IgD-negative memory B cell (primary cell): ENCODE measurements around the gene FAM124B. TPM values are rescaled to one million over a fixed set of nuclear protein-coding genes. Genes with fewer than 3 reads are reported as not detected.
A peak's percentile ranks its signal among the peaks of the same experiment; 100 is the strongest.

Experiments used
- H3K27ac Mint-ChIP-seq, 3 donors: one replicate each; pipeline ENCODE4 v1.8.0; 2020 to 2022; ENCODE audit warnings: mild to moderate bottlenecking in 3 of 3, mixed read lengths in 3 of 3, moderate library complexity in 1 of 3
- H3K27me3 Mint-ChIP-seq: one replicate; pipeline ENCODE4 v1.8.0; 2021; ENCODE audit warnings: mixed read lengths
- H3K36me3 Mint-ChIP-seq: one replicate; pipeline ENCODE4 v1.8.0; 2020; ENCODE audit warnings: mild to moderate bottlenecking, mixed read lengths
- H3K4me1 Mint-ChIP-seq, 3 donors: one replicate each; pipeline ENCODE4 v1.8.0; 2020 to 2022; ENCODE audit warnings: mixed read lengths in 3 of 3, mild to moderate bottlenecking in 1 of 3
- H3K4me3 Mint-ChIP-seq, 4 donors: one replicate each; pipeline ENCODE4 v1.8.0; 2020 to 2022; ENCODE audit warnings: mild to moderate bottlenecking in 4 of 4, mixed read lengths in 4 of 4, moderate library complexity in 3 of 4
- H3K9me3 Mint-ChIP-seq, 3 donors: one replicate each; pipeline ENCODE4 v1.8.0; 2020 to 2021; ENCODE audit warnings: mixed read lengths in 3 of 3, mild to moderate bottlenecking in 1 of 3
- polyA plus RNA-seq: library from polyadenylated mRNA; unstranded; fragments of 300-500 nt; fragmentation: Illumina TruSeq; gene quantifications from one replicate; pipeline ENCODE4 v1.2.3, GENCODE V29; 2021

Gene FAM124B
- polyA plus RNA-seq, 1 donor from 2014 or later: not detected

DNA sequence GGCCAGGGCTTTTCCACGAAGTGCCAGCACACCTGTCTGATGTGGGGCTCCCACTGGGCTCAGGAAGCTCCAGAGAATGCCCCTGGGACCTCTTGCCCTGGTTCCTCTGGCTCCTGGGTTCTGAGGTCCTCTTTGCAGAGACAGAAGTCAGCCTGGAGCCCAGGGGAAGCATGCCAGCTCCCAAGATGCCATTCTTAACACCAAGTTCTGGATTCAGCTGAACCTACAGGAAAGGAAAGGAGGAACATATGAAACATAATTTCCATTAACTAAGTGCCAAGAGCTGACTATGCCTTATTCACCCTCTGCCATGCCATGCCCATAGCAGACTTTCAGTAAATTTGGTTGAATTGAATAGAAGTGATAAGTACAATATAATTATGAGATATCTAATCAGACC, 21.9 kb downstream of the FAM124B start:
- H3K9me3 Mint-ChIP-seq: no peaks in the 10 kb centered on the region
- no peak overlapping the region for H3K4me3 Mint-ChIP-seq
- H3K27ac Mint-ChIP-seq: no peak overlapping the region
- H3K4me1 Mint-ChIP-seq: peaks cover 6 to 8% (median 7%) of the 10 kb centered on the region in 3 donors
- no peaks in the 10 kb centered on the region for H3K27me3 Mint-ChIP-seq
- peaks cover 1% of the 10 kb centered on the region for H3K36me3 Mint-ChIP-seq

DNA sequence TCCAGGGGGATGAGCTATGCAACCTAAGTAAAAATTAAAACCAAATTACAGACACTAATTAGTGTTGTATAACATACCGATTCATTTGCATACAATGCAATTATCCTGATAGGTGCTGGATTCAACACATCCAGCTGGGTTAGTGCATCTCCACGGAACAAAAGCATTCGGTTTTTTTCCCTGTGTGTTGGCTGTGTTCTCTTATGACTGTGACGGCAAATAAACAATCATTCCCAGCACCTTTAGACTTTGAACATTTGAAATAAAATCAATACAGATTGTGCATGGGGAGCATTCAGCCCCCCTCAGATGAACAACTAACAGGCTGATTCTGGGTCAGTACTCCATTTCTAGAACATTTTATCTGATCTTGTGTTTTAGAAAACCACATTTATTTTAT, 22.7 kb downstream of the FAM124B start:
- H3K36me3 Mint-ChIP-seq: peaks cover 1% of the 10 kb centered on the region
- H3K4me1 Mint-ChIP-seq: peaks cover 6 to 8% (median 7%) of the 10 kb centered on the region in 3 donors
- H3K4me3 Mint-ChIP-seq: no peak overlapping the region
- no peak overlapping the region for H3K27ac Mint-ChIP-seq
- no peaks in the 10 kb centered on the region for H3K27me3 Mint-ChIP-seq
- no peaks in the 10 kb centered on the region for H3K9me3 Mint-ChIP-seq

DNA sequence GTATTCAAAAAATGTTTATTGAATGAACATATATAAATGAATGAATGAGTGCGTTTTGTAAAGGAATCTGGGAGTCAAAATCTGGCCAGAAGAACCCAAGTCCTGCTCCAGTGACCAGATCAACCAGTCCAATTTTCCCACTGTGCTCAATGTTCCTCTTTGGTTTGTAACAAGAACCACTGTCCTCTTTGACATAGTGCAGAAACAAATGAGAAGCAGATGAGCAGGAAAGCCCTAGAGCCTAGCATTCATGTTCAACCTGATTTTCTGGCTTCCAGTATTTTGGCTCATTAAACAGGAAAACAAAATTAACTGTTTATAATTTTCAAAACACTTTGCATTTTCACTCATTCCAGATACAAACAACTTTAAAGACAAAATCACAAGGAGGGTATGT, 23.2 kb downstream of the FAM124B start:
- Mint-ChIP-seq H3K36me3 (peaks cover 1% of the 10 kb centered on the region), H3K4me3 (no peak overlapping the region)

DNA sequence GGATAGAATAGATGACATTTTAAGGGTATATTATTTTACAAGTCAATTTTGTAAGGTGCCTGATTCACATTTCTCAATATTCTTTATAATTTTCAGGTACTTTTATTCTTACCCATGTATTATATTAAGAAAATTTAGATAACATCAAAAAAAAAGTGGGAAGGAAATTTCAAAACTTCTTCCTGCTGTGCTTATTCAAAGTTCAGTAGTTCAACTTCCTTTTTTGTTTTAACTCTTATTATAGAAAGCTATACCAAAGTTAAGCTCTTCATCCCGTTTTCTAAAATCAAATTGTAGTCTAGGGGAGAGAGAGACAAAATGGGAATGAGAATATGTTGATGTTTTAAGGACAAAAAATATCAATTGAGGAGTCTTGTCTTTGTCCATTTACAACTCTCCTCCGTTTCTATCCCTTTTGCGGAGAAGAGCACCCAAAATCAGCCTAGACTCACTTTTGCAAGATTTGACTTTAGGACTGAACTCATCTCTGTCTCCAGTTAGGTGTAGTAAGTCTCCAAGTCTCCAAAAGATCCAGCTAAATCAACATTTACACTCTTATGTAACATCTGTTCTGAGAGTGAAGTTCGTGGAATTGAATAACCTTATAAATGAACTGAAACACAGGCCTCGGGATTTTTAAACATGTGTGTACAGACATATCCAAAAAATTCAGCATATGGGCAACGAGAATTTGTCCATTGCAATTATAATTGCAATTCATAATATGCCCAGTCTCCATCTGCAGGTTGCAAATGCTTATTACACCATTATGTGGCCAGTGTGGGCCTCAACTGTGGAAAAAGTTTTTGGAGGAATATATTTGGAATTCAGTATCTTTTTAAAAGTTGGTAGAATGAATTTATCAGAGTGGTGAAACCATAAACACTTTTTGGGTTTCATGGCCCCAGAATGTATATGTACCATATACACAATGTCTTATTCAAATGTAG, 23.9 kb downstream of the FAM124B start:
- H3K27ac Mint-ChIP-seq: no peak overlapping the region
- no peaks in the 10 kb centered on the region for H3K9me3 Mint-ChIP-seq
- no peaks in the 10 kb centered on the region for H3K27me3 Mint-ChIP-seq
- H3K4me1 Mint-ChIP-seq: peaks cover 6 to 8% (median 7%) of the 10 kb centered on the region in 3 donors
- H3K4me3 Mint-ChIP-seq: no peak overlapping the region
- peaks cover 1% of the 10 kb centered on the region for H3K36me3 Mint-ChIP-seq

More for the DNA sequence above, 23.2 kb downstream of the FAM124B start:
- Mint-ChIP-seq H3K4me1 (peaks cover 6 to 8% (median 7%) of the 10 kb centered on the region in 3 donors), H3K27ac (no peak overlapping the region), H3K9me3 (no peaks in the 10 kb centered on the region), H3K27me3 (no peaks in the 10 kb centered on the region)

DNA sequence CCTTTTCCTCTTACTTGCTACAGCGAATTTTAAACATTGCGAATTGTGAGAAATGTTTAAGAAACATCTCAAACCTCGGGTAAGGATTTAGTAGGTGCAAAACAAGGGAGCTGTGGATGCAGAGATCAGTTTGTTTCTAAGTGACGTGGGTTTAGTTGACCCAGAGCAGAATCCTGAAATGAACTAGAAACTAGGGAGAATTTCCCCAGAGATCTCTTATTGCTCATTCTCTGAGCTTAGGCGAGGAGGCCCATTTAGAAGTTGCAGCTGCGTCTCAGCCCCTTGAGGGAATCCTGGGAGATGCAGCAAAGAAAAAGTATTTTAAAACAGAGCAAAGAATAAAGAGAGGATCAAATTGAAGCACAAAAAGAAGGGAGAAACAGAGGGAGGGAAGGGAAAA, 29.3 kb downstream of the FAM124B start:
- peaks cover under 1 to 3% (median 2%) of the 10 kb centered on the region in 3 donors for H3K4me1 Mint-ChIP-seq
- H3K36me3 Mint-ChIP-seq: peaks cover 2% of the 10 kb centered on the region
- peaks cover 2% of the 10 kb centered on the region for H3K27me3 Mint-ChIP-seq
- no peak overlapping the region for H3K27ac Mint-ChIP-seq
- H3K4me3 Mint-ChIP-seq: no peak overlapping the region
- H3K9me3 Mint-ChIP-seq: peaks cover 0 to 6% (median 0%) of the 10 kb centered on the region in 3 donors

DNA sequence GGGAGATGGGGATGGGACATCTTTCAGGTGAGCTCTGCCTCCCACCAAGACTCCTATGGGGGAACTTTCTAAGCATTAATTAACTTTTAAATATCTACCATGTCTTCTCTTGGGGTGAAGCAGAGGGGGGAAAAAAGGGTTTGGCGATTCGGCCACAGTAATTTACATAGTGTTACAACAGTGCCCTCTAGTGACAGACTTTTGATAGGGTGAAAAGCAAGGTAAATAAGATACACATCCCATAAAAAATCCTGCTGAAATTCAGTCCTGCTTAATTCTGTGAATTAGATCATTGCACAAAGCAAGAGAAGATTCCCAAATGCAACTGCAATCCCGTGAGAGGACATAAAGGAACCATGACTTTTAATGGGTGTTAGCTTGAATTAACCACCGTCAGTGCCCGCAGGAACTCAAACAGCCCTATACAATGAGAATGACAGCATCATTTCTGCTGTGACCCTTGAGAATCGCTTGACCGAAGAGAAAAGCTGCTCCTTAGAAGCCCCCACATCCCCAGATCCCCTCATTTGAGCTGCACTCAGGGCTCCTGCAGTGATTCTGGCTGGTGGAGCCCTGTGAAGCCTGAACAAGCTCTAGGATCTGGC, 32.8 kb downstream of the FAM124B start:
- Mint-ChIP-seq H3K9me3 (peaks cover 0 to 6% (median 0%) of the 10 kb centered on the region in 3 donors), H3K36me3 (peaks cover 4% of the 10 kb centered on the region), H3K4me1 (peaks cover 0 to 2% (median 0%) of the 10 kb centered on the region in 3 donors), H3K27ac (no peak overlapping the region), H3K4me3 (no peak overlapping the region), H3K27me3 (peaks cover 2% of the 10 kb centered on the region)

DNA sequence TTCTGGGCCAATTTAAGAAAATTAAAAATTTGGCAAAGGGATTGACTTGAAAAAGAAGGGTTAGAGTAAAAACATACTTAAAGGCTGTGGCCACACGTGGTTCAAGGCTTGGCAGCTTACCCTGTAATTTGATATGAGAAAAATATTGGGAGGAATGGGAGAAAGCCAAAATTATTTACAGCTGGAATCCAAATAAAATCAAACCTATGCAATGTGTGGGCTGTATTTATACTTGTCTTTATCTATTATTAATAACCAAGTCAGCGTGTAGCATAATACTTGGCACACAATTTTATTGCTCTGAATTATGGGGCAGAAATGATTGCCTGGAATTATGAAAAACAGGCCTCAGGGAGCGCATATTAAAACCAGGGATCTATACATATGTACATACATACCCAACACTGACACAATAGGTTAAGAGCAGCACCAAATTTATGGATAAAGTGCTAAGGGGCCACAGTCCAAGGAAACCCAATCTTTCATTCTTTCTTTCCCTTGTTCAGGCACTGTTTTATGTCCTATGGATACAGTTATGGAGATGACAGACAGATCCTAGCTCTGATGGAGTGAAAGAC, 35.6 kb downstream of the FAM124B start:
- Mint-ChIP-seq H3K27ac (no peak overlapping the region), H3K27me3 (peaks cover 2% of the 10 kb centered on the region), H3K4me1 (peaks cover 0 to 2% (median 0%) of the 10 kb centered on the region in 3 donors), H3K4me3 (no peak overlapping the region), H3K36me3 (peaks cover 4% of the 10 kb centered on the region), H3K9me3 (peaks cover 0 to 6% (median 0%) of the 10 kb centered on the region in 3 donors)

DNA sequence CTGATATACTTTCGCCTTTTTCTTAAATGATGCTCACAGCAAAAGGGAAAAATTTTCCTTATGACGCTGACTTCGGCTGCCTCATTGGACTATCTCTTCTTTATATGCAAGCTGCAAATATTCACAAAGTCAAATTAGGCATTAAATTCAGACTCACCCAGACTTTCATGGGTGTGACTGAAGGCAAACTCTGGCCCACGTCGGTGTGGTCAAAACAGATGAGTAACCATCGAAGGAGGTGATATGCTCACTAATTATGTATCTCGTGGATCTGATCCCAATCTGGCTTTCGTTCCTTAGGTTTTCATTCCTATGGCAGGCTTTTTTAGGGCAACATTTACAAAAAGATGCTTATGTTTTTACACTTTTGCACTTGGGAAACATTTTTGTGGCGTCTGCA, 36.6 kb downstream of the FAM124B start:
- Mint-ChIP-seq H3K4me3 (no peak overlapping the region), H3K27me3 (peaks cover 2% of the 10 kb centered on the region), H3K9me3 (peaks cover 0 to 4% (median 0%) of the 10 kb centered on the region in 3 donors), H3K4me1 (peaks cover 0 to 2% (median 0%) of the 10 kb centered on the region in 3 donors), H3K27ac (no peak overlapping the region), H3K36me3 (peaks cover 4% of the 10 kb centered on the region)

DNA sequence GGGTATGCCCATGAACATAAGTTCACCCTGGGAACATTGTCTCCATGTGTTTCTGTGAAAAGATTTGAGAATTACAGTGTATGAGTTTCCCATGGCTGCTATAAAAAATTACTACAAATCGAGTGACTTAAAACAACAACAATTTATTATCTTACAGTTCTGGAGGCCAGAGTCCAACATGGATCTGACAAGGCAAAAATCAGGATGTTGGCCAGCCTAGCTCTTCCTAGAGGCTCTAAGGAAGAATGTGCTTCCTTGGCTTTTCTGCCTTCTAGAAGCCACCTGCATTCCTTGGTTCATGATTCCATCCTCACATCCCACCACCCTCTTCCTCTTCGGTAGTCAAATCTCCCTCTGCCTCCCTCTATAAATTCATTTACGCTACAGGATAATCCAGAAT, 38.6 kb downstream of the FAM124B start:
- peaks cover 1% of the 10 kb centered on the region for H3K36me3 Mint-ChIP-seq
- H3K9me3 Mint-ChIP-seq: no peaks in the 10 kb centered on the region
- H3K4me3 Mint-ChIP-seq: no peak overlapping the region
- H3K27me3 Mint-ChIP-seq: no peaks in the 10 kb centered on the region
- peaks cover 0 to 2% (median 0%) of the 10 kb centered on the region in 3 donors for H3K4me1 Mint-ChIP-seq
- H3K27ac Mint-ChIP-seq: no peak overlapping the region

DNA sequence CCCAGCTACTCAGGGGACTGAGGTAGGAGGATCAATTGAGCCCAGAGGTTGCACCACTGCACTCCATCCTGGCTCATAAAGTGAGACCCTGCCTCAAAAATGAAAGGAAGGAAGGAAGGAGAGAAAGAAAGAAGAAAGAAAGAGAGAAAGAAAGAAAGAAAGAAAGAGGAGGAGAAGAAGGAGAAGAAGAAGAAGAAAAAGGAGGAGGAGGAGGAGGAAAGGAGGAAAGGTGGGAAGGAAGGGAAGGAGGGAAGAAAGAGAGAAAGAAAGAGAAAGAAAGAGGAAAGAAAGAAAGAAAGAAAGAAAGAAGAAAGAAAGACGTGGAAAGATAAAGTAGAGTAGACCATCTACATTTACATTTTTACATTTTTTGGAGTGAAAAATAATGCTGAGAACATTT, 39.8 kb downstream of the FAM124B start:
- Mint-ChIP-seq H3K4me1 (no peaks in the 10 kb centered on the region), H3K27me3 (no peaks in the 10 kb centered on the region), H3K9me3 (no peaks in the 10 kb centered on the region), H3K27ac (no peak overlapping the region), H3K4me3 (no peak overlapping the region), H3K36me3 (no peaks in the 10 kb centered on the region)

DNA sequence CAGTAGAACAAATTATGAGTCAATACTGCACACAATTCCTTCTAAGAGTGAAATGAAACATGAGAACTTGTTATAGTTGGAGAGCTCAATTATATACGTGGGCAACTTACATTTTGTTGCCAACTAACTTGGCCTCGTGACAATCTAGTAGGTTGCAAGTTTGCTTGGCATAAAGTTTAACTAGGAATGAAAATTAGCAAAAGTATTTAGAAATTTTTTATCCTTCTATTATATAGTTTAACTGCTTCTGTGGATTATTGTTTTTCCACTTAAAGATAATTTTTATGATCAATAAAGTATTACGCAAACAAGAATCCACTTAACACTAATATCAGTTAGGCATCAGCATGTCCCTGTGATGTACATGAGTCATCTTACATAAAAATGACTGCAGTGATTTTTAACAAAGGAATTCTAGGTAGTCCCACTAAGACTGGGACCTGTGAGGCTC, 41.1 kb downstream of the FAM124B start:
- H3K27me3 Mint-ChIP-seq: no peaks in the 10 kb centered on the region
- no peaks in the 10 kb centered on the region for H3K4me1 Mint-ChIP-seq
- H3K4me3 Mint-ChIP-seq: no peak overlapping the region
- H3K36me3 Mint-ChIP-seq: no peaks in the 10 kb centered on the region
- no peak overlapping the region for H3K27ac Mint-ChIP-seq
- H3K9me3 Mint-ChIP-seq: no peaks in the 10 kb centered on the region

DNA sequence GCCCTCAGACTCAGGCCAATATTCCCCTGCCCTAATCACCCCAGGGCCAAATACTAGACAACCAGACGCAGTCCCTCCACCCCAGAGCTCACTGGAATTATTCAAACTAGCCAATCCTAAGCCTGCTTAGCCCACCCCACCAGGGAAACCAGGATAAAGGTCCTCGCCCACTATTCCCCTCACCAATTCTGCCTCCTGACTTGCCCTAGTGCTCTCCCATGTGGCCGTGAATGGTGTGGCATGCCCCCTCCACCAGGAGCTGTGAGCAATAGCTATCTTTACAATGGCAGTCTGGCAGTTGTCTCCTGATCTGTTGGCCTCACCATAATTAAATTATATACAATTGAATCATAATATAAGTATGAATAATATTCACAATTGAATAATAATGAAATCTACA, 42.3 kb downstream of the FAM124B start:
- no peaks in the 10 kb centered on the region for H3K36me3 Mint-ChIP-seq
- no peak overlapping the region for H3K4me3 Mint-ChIP-seq
- no peaks in the 10 kb centered on the region for H3K4me1 Mint-ChIP-seq
- H3K27ac Mint-ChIP-seq: no peak overlapping the region
- peaks cover 2% of the 10 kb centered on the region for H3K27me3 Mint-ChIP-seq
- no peaks in the 10 kb centered on the region for H3K9me3 Mint-ChIP-seq

DNA sequence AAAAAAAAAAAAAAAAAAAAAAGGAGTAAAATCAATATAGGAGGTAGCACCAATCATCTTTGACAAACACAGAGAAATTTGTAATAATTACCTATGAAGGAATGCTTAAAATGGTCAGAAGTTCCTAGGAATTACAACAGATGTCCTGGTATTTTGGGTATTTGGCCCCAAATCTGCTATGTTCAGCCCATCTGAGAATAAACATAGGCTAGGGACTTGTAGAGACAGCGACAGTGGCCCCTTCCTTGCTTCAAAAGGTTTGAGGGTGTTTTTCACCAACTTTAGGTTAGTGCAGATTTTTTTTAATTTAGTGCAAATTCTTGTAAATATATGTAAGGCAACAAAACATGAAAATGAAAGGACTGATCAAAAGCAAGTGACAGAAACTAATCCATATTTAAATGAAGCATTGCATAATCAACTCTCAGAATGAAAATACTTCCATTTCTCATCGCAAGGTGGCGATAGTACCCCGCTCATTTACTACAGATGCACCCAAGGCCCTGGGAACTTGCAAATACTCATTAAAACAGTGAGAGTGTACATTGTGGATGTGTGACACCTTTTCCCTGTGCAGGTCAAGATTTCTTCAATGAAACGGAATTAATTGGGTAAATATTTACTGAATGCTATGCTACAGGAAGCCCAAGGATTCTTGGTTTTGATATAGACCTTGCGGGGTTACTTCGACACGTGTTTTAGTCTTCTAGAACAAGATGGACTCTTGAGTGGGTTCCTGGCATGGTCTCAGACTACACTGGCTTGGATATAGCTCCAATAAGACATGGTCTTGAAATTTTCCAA, 44.6 kb downstream of the FAM124B start:
- H3K36me3 Mint-ChIP-seq: no peaks in the 10 kb centered on the region
- peaks cover 3% of the 10 kb centered on the region for H3K27me3 Mint-ChIP-seq
- no peak overlapping the region for H3K27ac Mint-ChIP-seq
- no peaks in the 10 kb centered on the region for H3K9me3 Mint-ChIP-seq
- H3K4me3 Mint-ChIP-seq: no peak overlapping the region
- no peaks in the 10 kb centered on the region for H3K4me1 Mint-ChIP-seq

DNA sequence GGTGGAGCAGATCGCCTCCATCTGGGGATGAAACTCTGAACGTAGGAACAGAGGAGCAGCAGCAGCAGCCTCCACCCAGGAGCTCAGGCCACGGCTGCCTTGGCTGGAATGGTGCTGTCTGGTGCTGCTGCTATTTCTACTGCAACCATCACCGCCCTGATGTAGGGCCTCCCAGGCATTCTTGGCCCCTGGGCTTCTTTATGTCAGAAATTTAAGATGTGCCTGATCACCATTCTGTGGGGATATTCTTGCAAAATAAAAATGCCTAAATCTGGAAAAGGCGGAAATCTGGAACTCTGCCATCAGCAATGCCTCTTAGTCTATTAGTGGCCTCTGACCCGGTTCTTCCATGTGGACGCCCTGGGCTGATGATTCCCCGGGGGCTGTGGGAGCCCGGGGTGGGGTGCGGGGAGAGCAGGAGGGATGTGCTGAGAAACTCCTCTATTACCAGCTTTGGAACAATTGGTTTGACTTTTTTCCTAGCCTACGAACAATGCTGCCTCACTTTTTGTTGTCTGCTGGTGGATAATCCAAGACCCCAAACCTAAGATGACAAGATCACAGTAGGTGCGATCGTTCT, 47.2 kb downstream of the FAM124B start:
- Mint-ChIP-seq H3K4me3 (no peak overlapping the region), H3K4me1 (no peaks in the 10 kb centered on the region), H3K27me3 (peaks cover 10% of the 10 kb centered on the region), H3K27ac (peak overlapping the region in 1 of 3 donors; percentile 1), H3K36me3 (no peaks in the 10 kb centered on the region), H3K9me3 (no peaks in the 10 kb centered on the region)
